Ishikawa (cell line): ENCODE data around the gene FAM118A.
A peak's percentile ranks its signal among the peaks of the same experiment; 100 is the strongest.

Source experiments
- CEBPB ChIP-seq: IDR thresholded peaks from 2 replicates; pipeline ENCODE4 v1.6.1; 2012
- CREB1 ChIP-seq: IDR thresholded peaks from 2 replicates; pipeline ENCODE4 v1.6.1; 2012; ENCODE audit warnings: low read depth
- EGR1 ChIP-seq: IDR thresholded peaks from 2 replicates; pipeline ENCODE4 v1.6.1; 2012
- EP300 ChIP-seq: IDR thresholded peaks from 2 replicates; pipeline ENCODE4 v1.6.1; 2012; ENCODE audit warnings: borderline replicate concordance
- FOXM1 ChIP-seq: IDR thresholded peaks from 2 replicates; pipeline ENCODE4 v1.6.1; 2012; ENCODE audit warnings: low read depth, borderline replicate concordance
- NFIC ChIP-seq: IDR thresholded peaks from 2 replicates; pipeline ENCODE4 v1.6.1; 2012
- RAD21 ChIP-seq: IDR thresholded peaks from 2 replicates; pipeline ENCODE4 v1.6.1; 2012; ENCODE audit warnings: low read depth
- TAF1 ChIP-seq: IDR thresholded peaks from 2 replicates; pipeline ENCODE4 v1.6.1; 2012; ENCODE audit warnings: low read depth, mild to moderate bottlenecking
- TCF12 ChIP-seq: IDR thresholded peaks from 2 replicates; pipeline ENCODE4 v1.6.1; 2012; ENCODE audit warnings: low read depth
- TEAD4 ChIP-seq: IDR thresholded peaks from 2 replicates; pipeline ENCODE4 v1.6.1; 2012
- YY1 ChIP-seq: IDR thresholded peaks from 2 replicates; pipeline ENCODE4 v1.6.1; 2012; ENCODE audit warnings: low read depth
- ZBTB7A ChIP-seq: IDR thresholded peaks from 2 replicates; pipeline ENCODE4 v1.6.1; 2012; ENCODE audit warnings: low read depth
- TF ChIP-seq, protein P1 (sequence below): IDR thresholded peaks from 2 replicates; pipeline ENCODE4 v1.6.1; 2012
- TF ChIP-seq, protein P2 (sequence below): IDR thresholded peaks from 2 replicates; pipeline ENCODE4 v1.6.1; 2012
- TF ChIP-seq, protein P3 (sequence below): IDR thresholded peaks from 2 replicates; pipeline ENCODE4 v1.6.1; 2012; ENCODE audit warnings: low read depth, mild to moderate bottlenecking

Gene FAM118A

DNA sequence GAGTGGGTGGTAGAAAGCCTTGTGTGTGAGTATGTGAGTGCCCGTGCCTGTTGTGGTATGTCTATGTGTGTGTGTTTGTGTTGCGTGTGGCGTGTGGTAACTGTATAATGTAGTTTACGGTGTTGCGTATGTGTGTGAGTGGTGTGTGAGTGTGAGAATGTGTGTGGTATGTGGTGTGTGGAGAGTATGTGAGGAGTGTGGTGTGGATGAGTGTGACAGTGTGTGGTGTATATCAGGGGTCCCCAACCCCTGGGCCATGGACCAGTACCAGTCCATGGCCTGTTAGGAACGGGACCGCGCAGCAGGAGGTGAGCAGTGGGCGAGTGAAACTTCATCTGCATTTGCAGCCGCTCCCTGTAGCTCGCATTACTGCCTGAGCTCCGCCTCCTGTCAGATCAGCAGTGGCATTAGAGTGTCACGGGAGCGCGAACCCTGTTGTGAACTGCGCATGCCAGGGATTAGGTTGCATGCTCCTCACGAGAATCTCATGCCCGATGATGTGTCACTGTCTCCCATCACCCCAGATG lies 19.3 kb upstream of the FAM118A start:
- TF ChIP-seq TAF1 (no peak), FOXM1 (no peak), EGR1 (no peak), EP300 (no peak), CEBPB (no peak), TEAD4 (no peak), NFIC (no peak)
- TF ChIP-seq, protein P1, sequence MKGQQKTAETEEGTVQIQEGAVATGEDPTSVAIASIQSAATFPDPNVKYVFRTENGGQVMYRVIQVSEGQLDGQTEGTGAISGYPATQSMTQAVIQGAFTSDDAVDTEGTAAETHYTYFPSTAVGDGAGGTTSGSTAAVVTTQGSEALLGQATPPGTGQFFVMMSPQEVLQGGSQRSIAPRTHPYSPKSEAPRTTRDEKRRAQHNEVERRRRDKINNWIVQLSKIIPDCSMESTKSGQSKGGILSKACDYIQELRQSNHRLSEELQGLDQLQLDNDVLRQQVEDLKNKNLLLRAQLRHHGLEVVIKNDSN, result peak; percentile 39; the same call in 1 of the 2 replicates
- TF ChIP-seq, protein P2, sequence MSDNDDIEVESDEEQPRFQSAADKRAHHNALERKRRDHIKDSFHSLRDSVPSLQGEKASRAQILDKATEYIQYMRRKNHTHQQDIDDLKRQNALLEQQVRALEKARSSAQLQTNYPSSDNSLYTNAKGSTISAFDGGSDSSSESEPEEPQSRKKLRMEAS, result peak; percentile 65; the same call in 1 of the 2 replicates
- TF ChIP-seq, protein P3, sequence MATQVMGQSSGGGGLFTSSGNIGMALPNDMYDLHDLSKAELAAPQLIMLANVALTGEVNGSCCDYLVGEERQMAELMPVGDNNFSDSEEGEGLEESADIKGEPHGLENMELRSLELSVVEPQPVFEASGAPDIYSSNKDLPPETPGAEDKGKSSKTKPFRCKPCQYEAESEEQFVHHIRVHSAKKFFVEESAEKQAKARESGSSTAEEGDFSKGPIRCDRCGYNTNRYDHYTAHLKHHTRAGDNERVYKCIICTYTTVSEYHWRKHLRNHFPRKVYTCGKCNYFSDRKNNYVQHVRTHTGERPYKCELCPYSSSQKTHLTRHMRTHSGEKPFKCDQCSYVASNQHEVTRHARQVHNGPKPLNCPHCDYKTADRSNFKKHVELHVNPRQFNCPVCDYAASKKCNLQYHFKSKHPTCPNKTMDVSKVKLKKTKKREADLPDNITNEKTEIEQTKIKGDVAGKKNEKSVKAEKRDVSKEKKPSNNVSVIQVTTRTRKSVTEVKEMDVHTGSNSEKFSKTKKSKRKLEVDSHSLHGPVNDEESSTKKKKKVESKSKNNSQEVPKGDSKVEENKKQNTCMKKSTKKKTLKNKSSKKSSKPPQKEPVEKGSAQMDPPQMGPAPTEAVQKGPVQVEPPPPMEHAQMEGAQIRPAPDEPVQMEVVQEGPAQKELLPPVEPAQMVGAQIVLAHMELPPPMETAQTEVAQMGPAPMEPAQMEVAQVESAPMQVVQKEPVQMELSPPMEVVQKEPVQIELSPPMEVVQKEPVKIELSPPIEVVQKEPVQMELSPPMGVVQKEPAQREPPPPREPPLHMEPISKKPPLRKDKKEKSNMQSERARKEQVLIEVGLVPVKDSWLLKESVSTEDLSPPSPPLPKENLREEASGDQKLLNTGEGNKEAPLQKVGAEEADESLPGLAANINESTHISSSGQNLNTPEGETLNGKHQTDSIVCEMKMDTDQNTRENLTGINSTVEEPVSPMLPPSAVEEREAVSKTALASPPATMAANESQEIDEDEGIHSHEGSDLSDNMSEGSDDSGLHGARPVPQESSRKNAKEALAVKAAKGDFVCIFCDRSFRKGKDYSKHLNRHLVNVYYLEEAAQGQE, result no peak

DNA sequence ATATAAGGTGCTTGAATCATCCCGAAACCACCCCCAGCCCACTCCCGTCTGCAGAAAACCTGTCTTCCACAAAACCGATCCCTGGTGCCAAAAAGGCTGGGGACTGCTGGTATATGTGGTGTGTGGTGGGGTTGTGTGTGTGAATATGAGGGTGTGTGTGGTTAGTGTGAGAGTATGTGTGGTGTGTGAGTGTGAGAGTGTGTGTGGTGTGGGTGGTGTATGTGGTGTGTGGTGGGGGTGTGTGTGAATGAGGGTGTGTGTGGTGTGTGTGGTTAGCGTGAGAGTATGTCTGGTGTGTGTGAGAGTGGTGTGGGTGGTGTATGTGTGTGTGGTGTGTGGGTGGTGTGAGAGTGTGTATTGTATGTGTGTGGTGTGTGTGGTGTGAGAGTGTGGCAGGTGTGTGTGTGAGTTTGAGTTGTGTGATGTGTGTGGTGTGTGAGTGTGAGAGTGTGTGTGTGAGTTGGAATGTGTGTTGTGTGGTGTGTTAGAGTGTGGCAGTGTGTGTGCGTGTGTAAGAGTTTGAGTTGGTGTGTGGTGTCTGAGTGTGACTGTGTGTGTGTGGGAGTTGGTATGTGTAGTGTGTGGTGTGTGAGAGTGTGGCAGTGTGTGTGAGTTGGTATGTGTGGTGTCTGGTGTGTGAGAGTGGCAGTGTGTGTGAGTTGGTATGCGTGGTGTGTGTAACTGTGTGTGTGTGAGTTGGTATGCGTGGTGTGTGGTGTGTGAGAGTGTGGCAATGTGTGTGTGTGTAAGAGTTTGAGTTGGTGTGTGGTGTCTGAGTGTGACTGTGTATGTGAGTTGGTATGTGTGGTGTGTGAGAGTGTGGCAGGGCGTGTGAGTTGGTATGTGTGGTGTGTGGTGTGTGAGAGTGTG lies 18.4 kb upstream of the FAM118A start:
- no peak for TF ChIP-seq CEBPB
- TF ChIP-seq NFIC, result no peak
- TF ChIP-seq TCF12, result no peak
- TF ChIP-seq CREB1, result no peak

DNA sequence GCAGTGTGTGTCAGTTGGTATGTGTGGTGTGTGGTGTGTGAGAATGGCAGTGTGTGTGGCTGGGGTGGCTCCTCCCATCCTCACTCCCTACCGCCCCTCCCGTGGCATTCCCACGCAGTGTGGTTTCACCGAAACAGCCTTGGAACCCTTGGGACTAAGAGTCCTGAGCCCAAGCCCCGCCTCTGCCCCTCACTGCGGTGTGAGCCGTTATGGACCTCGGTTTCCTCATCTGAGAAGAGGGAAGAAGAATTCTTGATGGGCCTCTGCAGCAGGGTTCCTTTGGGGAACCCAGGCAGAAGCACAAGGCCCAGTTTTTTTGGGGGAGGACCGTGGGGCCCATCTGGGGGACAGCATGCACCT lies 17.8 kb upstream of the FAM118A start:
- TF ChIP-seq EGR1 (no peak), ZBTB7A (no peak), TAF1 (no peak), CEBPB (no peak), RAD21 (no peak), TEAD4 (no peak), TCF12 (no peak), YY1 (no peak), CREB1 (no peak)
- TF ChIP-seq, protein P3, result no peak
- TF ChIP-seq, protein P2, result no peak

DNA sequence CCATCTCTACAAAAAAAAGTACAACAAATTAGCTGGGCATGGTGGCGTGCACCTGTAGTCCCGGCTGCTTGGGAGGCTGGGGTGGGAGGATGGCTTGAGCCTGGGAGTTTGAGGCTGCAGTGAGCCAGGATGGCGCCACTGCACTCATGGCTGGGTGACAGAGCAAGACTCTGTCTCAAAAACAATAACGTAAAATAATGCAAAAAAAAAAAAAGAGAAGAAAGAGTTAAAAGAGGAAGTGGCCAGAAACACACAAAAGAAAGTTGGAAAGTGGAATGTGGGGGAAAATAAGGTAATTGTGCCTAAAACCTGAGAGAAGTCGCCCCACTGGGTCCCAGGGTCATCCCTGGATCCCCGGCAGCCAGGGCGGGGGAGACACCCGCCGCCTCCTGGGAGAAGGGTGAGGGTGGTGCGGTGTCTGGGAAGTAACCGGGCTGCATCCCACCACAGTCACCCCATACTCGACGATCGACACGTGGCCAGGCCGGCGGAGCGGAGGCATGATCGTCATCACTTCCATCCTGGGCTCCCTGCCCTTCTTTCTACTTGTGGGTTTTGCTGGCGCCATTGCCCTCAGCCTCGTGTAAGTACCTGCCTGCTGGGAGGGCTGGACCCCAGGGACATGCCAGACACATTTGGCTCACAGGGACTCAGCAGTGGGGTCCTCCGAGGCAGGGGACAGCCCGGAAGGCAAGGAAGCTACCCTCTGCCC lies 16.8 kb upstream of the FAM118A start:
- no peak for TF ChIP-seq TAF1
- TF ChIP-seq TCF12, result no peak
- TF ChIP-seq TEAD4, result no peak

DNA sequence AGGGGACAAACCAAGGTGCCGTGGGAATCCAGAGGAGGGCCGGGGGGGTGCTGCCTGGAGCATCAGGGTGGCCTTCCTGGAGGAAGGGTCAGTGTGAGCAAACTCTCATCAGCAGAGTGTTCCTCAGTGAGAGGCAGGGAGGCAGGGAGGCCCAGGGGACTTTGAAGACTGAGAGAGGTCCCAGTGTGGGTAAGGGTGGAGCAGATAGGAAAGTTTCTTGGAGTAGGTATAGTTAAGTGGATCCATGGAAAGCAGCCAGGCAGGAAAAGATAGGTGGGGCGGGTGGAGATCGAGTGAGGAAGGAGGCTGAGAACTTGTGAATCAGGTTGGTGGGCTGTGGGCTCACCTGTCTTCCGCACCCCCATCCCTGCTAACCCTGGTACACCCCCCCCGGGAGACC lies 15.7 kb upstream of the FAM118A start:
- TF ChIP-seq TEAD4 (no peak), NFIC (no peak), YY1 (no peak), CEBPB (no peak), EP300 (no peak), TCF12 (no peak), ZBTB7A (no peak), CREB1 (no peak), RAD21 (no peak), TAF1 (no peak), EGR1 (no peak), FOXM1 (no peak)
- TF ChIP-seq, protein P1, result no peak
- TF ChIP-seq, protein P3, result no peak
